CD8-positive, alpha-beta memory T cell (primary cell): ENCODE results near the gene STXBP6. TPM values are rescaled to one million over a fixed set of nuclear protein-coding genes. Genes with fewer than 3 reads are reported as not detected.

ENCODE experiments used
- CTCF ChIA-PET: fragments of 350-600 bp; sonication (Branson Sonifier 250); formaldehyde crosslinking; loops from one replicate; lab custom pipeline; 2021; ENCODE audit warnings: antibody characterized with exemption; lab: Charles Lee
- POLR2A ChIA-PET: fragments of 350-600 bp; sonication (Branson Sonifier 250); formaldehyde crosslinking; loops from one replicate; lab custom pipeline; 2021; ENCODE audit warnings: antibody characterized with exemption; lab: Charles Lee
- DNase-seq, 5 donors: peaks; one replicate each; pipeline versions ENCODE4 v3.0.0 to v3.0.0-alpha.2; 2020 to 2022; ENCODE audit warnings: mixed read lengths in 1 of 5
- H3K27ac ChIP-seq: one replicate; pipeline ENCODE4 v1.7.0; 2013; ENCODE audit warnings: low read depth, mild to moderate bottlenecking, low read length, moderate library complexity
- H3K27me3 ChIP-seq: 2 replicates; pipeline ENCODE4 v1.7.0; 2013; ENCODE audit warnings: low read length, mild to moderate bottlenecking; ENCODE audit not compliant: insufficient read depth, poor library complexity, severe bottlenecking
- H3K36me3 ChIP-seq: 2 replicates; pipeline ENCODE4 v1.7.0; 2013; ENCODE audit warnings: mild to moderate bottlenecking, low read length, moderate library complexity; ENCODE audit not compliant: insufficient read depth
- H3K4me1 ChIP-seq: 2 replicates; pipeline ENCODE4 v1.7.0; 2013; ENCODE audit warnings: mild to moderate bottlenecking, low read length, moderate library complexity; ENCODE audit not compliant: insufficient read depth
- H3K4me3 ChIP-seq: 2 replicates; pipeline ENCODE4 v1.7.0; 2013; ENCODE audit warnings: mild to moderate bottlenecking, low read length
- H3K9me3 ChIP-seq: 2 replicates; pipeline ENCODE4 v1.7.0; 2013; ENCODE audit warnings: mild to moderate bottlenecking, low read length
- H3K27ac Mint-ChIP-seq, 8 donors: one replicate each; pipeline ENCODE4 v1.8.0; 2020 to 2021; ENCODE audit warnings: mixed read lengths in 8 of 8, mild to moderate bottlenecking in 6 of 8, inconsistent platforms in 3 of 8, moderate library complexity in 3 of 8
- H3K27me3 Mint-ChIP-seq, 2 donors: one replicate each; pipeline ENCODE4 v1.8.0; 2020 to 2021; ENCODE audit warnings: mixed read lengths in 2 of 2, mild to moderate bottlenecking in 1 of 2, moderate library complexity in 1 of 2
- H3K36me3 Mint-ChIP-seq, 3 donors: one replicate each; pipeline ENCODE4 v1.8.0; 2020 to 2021; ENCODE audit warnings: mixed read lengths in 3 of 3, inconsistent platforms in 1 of 3, mild to moderate bottlenecking in 1 of 3
- H3K4me1 Mint-ChIP-seq, 3 donors: one replicate each; pipeline ENCODE4 v1.8.0; 2020 to 2021; ENCODE audit warnings: mixed read lengths in 3 of 3, inconsistent platforms in 1 of 3, mild to moderate bottlenecking in 1 of 3
- H3K4me3 Mint-ChIP-seq, 7 donors: one replicate each; pipeline ENCODE4 v1.8.0; 2020 to 2021; ENCODE audit warnings: mixed read lengths in 7 of 7, mild to moderate bottlenecking in 6 of 7, moderate library complexity in 4 of 7, inconsistent platforms in 2 of 7
- H3K9me3 Mint-ChIP-seq, 5 donors: one replicate each; pipeline ENCODE4 v1.8.0; 2020 to 2022; ENCODE audit warnings: mixed read lengths in 5 of 5, mild to moderate bottlenecking in 3 of 5, moderate library complexity in 2 of 5, inconsistent platforms in 1 of 5
- polyA plus RNA-seq: library from polyadenylated mRNA; unstranded; fragments of 300-500 nt; fragmentation: Illumina TruSeq; gene quantifications from one replicate; pipeline ENCODE4 v1.2.3, GENCODE V29; 2021
- total RNA-seq, 2 experiments: library from RNA; stranded (reverse); gene quantifications; one replicate each; pipeline ENCODE4 v1.2.3, GENCODE V29; 2021

STXBP6 gene
- total and polyA plus RNA-seq, 3 experiments from 2014 or later: 0.28 to 0.38 TPM; not detected in 1

DNA sequence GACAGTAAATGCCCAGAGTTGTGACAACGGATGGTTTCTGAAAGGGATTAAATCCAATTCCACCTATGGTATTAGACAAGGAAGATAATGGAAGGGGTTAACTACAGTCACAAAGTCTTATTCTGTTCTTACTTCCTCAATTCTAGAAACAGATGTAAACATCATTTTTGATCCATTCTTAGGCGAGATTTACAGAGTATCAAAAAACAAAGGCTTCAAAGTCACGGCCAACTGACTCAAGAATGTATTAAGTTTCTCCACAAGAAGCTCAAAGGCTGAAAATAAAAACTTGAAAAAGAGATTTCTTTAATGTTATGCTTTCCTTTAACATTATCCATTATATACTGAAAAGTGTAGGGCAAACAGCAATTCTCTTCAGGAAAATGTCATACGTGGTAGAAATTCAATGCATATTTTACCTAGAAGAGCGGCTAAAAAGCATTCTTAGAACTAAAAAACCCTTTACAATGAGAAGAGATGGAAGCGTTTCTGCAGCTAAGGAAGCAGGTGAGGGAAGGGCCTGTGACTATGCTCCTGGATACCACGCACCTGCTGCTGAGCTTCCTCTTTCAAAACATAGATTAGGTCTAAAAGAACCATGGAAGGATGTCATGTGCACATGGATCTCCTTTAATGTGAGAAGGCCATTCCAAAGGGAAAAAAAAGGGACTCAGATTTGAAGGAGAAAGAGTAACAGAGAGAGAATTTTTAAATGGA is 185.8 kb downstream of the STXBP6 start:
- no peak overlapping the region for H3K4me3 Mint-ChIP-seq
- no peak for DNase-seq
- H3K27ac Mint-ChIP-seq: no peak overlapping the region
- POLR2A ChIA-PET: no interaction called here
- H3K9me3 Mint-ChIP-seq: no peaks in the 10 kb centered on the region
- peaks cover 13 to 27% of the 10 kb centered on the region in 2 donors for H3K27me3 Mint-ChIP-seq
- Histone ChIP-seq H3K4me1 (no peaks in the 10 kb centered on the region), H3K27ac (no peak overlapping the region), H3K4me3 (no peak overlapping the region), H3K27me3 (no peaks in the 10 kb centered on the region), H3K36me3 (no peaks in the 10 kb centered on the region), H3K9me3 (no peaks in the 10 kb centered on the region)
- CTCF ChIA-PET: no interaction called here
- peaks cover 0 to 3% (median 0%) of the 10 kb centered on the region in 3 donors for H3K4me1 Mint-ChIP-seq
- no peaks in the 10 kb centered on the region for H3K36me3 Mint-ChIP-seq

DNA sequence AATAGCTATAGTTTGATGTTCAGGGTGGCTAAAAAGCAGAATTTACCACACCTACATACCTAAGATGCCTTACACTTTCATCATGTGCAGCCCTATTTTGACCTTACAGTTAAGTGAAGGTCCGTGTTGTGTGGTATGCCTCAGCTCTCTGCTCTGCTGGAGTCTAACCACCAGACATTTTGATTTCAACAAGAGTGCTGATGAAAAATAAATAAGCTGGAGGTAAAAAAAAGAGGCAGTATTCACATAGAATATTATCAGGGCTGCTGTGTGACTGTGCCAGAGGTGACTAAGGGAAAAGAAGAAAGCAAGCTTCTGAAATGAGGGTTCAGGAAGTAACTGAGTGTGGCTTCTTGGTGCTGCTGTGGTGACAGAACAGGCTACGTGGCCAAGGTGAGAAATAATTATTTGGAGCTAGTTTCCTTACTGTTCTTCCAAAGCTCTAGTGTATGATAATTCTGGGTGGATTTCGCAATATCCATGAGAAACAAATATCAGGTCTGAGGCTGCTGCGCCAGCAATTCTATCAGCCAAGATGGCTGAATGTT is 188.8 kb downstream of the STXBP6 start:
- Histone ChIP-seq H3K4me1 (no peaks in the 10 kb centered on the region), H3K4me3 (no peak overlapping the region), H3K36me3 (no peaks in the 10 kb centered on the region), H3K9me3 (no peaks in the 10 kb centered on the region), H3K27me3 (no peaks in the 10 kb centered on the region), H3K27ac (no peak overlapping the region)
- peaks cover 19 to 36% of the 10 kb centered on the region in 2 donors for H3K27me3 Mint-ChIP-seq
- ChIA-PET CTCF (no interaction called here), POLR2A (no interaction called here)
- no peak overlapping the region for H3K27ac Mint-ChIP-seq
- no peak overlapping the region for H3K4me3 Mint-ChIP-seq
- no peak for DNase-seq
- H3K9me3 Mint-ChIP-seq: no peaks in the 10 kb centered on the region
- no peaks in the 10 kb centered on the region for H3K36me3 Mint-ChIP-seq
- H3K4me1 Mint-ChIP-seq: peaks cover 0 to 3% (median 0%) of the 10 kb centered on the region in 3 donors

DNA sequence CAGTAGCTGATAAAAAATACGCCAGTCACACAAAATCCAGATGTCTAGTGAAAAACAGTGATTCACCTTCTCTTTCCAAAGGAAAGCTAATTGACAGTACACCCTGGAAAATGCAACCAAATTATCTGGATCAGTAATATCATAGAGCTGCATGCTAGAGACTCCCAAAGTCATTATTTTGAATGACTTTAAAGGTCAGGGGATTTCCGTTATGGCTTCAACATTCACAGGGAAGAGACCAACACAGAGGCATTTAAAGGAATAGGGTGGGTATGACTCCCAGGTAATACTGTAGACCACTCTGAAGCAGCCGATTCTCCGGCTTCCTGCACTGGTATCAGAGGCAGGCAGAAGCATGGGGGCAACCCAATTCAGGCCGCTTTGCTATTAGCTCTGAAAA is 190.4 kb downstream of the STXBP6 start:
- Histone ChIP-seq H3K4me1 (no peaks in the 10 kb centered on the region), H3K27ac (no peak overlapping the region), H3K4me3 (no peak overlapping the region), H3K27me3 (no peaks in the 10 kb centered on the region), H3K36me3 (no peaks in the 10 kb centered on the region), H3K9me3 (no peaks in the 10 kb centered on the region)
- H3K27ac Mint-ChIP-seq: no peak overlapping the region
- H3K4me3 Mint-ChIP-seq: no peak overlapping the region
- ChIA-PET CTCF (no interaction called here), POLR2A (no interaction called here)
- H3K9me3 Mint-ChIP-seq: no peaks in the 10 kb centered on the region
- H3K27me3 Mint-ChIP-seq: peaks cover 19 to 47% of the 10 kb centered on the region in 2 donors
- peaks cover 0 to 3% (median 0%) of the 10 kb centered on the region in 3 donors for H3K4me1 Mint-ChIP-seq
- no peak for DNase-seq
- no peaks in the 10 kb centered on the region for H3K36me3 Mint-ChIP-seq

DNA sequence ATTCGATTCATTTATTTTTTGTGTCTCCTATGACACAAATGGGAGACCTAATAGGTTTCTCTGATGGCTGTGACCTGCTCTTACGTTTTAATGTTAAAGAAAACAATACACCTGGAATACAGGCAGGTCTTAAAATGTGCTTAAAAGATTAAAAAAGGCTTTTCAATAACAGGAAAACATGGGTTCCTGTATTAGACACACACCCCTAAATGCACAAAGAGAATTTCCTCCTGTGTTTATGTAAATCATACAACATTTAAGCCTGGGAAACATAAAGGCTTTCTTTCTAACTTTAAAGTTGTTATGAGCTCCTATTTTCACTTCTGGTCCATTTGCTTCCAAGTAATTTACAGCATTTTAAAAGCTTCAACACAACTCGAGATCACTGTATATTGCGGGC is 191.3 kb downstream of the STXBP6 start:
- POLR2A ChIA-PET: no interaction called here

DNA sequence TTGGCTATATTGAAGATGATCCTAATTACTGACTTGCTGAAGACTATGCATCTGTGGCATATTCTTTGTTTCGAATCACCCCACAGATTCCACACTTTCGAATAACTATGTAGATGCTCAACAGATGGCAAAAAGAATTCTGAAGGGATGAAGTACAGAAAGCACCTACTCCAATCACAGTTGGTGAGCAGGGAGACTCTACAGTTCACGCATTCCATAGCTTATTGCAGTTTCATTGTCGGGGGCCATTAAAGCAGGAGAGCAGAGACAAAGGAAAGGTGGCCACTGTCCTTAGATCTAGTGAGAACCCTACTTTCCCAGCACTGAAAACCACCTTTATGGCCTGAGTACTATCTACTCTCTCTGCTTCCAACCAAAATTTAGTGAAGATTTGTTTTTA is 191.9 kb downstream of the STXBP6 start:
- Histone ChIP-seq H3K9me3 (no peaks in the 10 kb centered on the region), H3K27me3 (no peaks in the 10 kb centered on the region), H3K27ac (no peak overlapping the region), H3K4me1 (no peaks in the 10 kb centered on the region), H3K4me3 (no peak overlapping the region), H3K36me3 (no peaks in the 10 kb centered on the region)
- Mint-ChIP-seq H3K4me1 (peaks cover 0 to 3% (median 0%) of the 10 kb centered on the region in 3 donors), H3K36me3 (no peaks in the 10 kb centered on the region), H3K27ac (no peak overlapping the region), H3K4me3 (no peak overlapping the region), H3K9me3 (no peaks in the 10 kb centered on the region), H3K27me3 (peaks cover 25 to 52% of the 10 kb centered on the region in 2 donors)
- ChIA-PET CTCF (no interaction called here), POLR2A (no interaction called here)
- no peak for DNase-seq

More for the DNA sequence above, 191.3 kb downstream of the STXBP6 start:
- no peaks in the 10 kb centered on the region for H3K9me3 Mint-ChIP-seq
- H3K4me1 Mint-ChIP-seq: peaks cover 0 to 3% (median 0%) of the 10 kb centered on the region in 3 donors
- no peaks in the 10 kb centered on the region for H3K36me3 Mint-ChIP-seq
- Histone ChIP-seq H3K4me3 (no peak overlapping the region), H3K4me1 (no peaks in the 10 kb centered on the region), H3K36me3 (no peaks in the 10 kb centered on the region), H3K27me3 (no peaks in the 10 kb centered on the region), H3K27ac (no peak overlapping the region), H3K9me3 (no peaks in the 10 kb centered on the region)
- CTCF ChIA-PET: no interaction called here
- DNase-seq: no peak
- H3K27me3 Mint-ChIP-seq: peaks cover 24 to 53% of the 10 kb centered on the region in 2 donors
- no peak overlapping the region for H3K4me3 Mint-ChIP-seq
- no peak overlapping the region for H3K27ac Mint-ChIP-seq

DNA sequence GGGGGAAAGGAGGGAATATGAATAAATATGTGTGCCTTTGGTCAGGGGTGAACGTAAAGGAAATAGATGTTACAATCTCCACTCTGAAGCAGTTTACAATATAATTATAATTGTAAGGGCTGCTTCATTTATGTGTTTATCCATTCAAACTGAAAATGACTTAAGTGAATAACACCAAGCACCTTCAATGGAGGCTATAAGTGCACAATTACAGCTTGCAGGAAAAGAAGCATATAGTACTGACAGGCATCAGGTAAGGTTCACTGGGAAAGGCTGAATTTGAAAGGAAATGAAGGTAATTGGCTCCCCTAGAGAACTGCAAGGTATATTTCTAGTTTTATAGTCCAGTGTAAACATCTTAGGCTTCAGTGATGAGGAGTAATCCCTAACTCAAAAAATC is 192.7 kb downstream of the STXBP6 start:
- Mint-ChIP-seq H3K4me1 (peaks cover 0 to 3% (median 0%) of the 10 kb centered on the region in 3 donors), H3K36me3 (no peaks in the 10 kb centered on the region), H3K4me3 (no peak overlapping the region), H3K27ac (no peak overlapping the region), H3K9me3 (no peaks in the 10 kb centered on the region), H3K27me3 (peaks cover 25 to 52% of the 10 kb centered on the region in 2 donors)
- Histone ChIP-seq H3K27ac (no peak overlapping the region), H3K4me3 (no peak overlapping the region), H3K27me3 (no peaks in the 10 kb centered on the region), H3K9me3 (no peaks in the 10 kb centered on the region), H3K4me1 (no peaks in the 10 kb centered on the region), H3K36me3 (no peaks in the 10 kb centered on the region)
- CTCF ChIA-PET: no interaction called here
- POLR2A ChIA-PET: no interaction called here
- DNase-seq: no peak

DNA sequence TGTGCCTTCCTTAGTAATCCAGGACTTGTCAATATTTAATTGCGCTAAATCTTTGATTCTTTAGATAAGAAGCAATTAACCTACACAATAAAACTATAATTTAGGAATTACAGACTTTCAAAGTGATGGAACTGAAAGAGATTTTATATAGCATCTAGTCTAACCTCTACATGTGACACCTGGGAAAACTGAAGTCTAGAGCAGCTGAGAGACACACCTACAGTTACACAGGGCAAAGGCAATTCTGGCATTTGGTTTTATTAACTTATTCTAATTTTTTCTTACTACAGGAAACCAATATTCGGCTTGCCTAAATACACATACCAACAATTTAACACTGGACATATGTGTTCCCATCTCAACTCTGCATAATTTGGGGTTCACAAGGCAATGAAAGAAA is 196.5 kb downstream of the STXBP6 start:
- POLR2A ChIA-PET: no interaction called here
- Mint-ChIP-seq H3K27ac (no peak overlapping the region), H3K36me3 (no peaks in the 10 kb centered on the region), H3K4me3 (no peak overlapping the region), H3K27me3 (peaks cover 18 to 43% of the 10 kb centered on the region in 2 donors), H3K9me3 (no peaks in the 10 kb centered on the region), H3K4me1 (no peaks in the 10 kb centered on the region)
- DNase-seq: no peak
- Histone ChIP-seq H3K4me3 (no peak overlapping the region), H3K36me3 (no peaks in the 10 kb centered on the region), H3K27me3 (no peaks in the 10 kb centered on the region), H3K4me1 (no peaks in the 10 kb centered on the region), H3K9me3 (no peaks in the 10 kb centered on the region), H3K27ac (no peak overlapping the region)
- CTCF ChIA-PET: no interaction called here

DNA sequence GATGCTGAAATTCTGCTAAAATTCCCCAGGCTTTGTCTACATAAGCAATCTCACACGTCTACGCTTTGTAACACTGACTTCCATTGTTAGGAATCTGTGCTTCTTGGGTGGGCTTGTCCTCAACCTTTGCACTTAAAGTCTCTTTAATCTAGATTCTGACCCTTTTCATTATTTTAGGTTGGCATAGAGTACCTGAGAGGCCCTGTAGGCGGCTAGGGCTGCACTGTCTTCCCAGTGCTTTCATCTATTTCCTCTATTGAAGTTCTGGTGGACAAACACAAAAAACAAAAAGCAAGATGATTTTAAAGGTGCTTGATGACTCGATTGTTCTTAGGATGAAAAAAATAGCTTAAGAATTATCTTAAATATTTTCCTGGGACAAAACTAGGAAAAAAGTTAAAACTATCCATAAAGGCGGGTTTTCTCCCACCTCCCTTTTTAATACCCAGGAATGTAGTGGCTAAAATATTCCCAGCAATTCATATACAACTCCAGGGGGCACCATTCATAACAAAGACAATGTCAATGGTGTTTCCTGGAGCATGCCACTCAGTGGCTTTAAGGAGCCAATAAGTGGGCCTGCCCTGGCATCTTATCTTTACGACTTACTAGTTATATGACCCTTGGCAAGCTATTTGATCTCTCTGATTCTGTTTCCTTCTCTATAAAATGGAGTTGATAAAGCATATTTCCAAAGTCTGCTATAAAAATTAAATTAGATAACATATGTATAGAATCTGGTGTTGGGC is 197.5 kb downstream of the STXBP6 start:
- no peak overlapping the region for H3K27ac ChIP-seq
- ChIA-PET CTCF (no interaction called here), POLR2A (no interaction called here)
- Mint-ChIP-seq H3K4me1 (no peaks in the 10 kb centered on the region), H3K9me3 (no peaks in the 10 kb centered on the region), H3K27ac (no peak overlapping the region), H3K36me3 (no peaks in the 10 kb centered on the region), H3K27me3 (peaks cover 19 to 37% of the 10 kb centered on the region in 2 donors), H3K4me3 (no peak overlapping the region)
- H3K36me3 ChIP-seq: no peaks in the 10 kb centered on the region
- H3K4me3 ChIP-seq: no peak overlapping the region
- H3K4me1 ChIP-seq: no peaks in the 10 kb centered on the region
- DNase-seq: no peak
- no peaks in the 10 kb centered on the region for H3K27me3 ChIP-seq
- H3K9me3 ChIP-seq: no peaks in the 10 kb centered on the region
